ENCODE results near the gene AP3S1.
A peak's percentile ranks its signal among the peaks of the same experiment; 100 is the strongest.
"Not testable (repeated sequence)": the region's sequence is repeated elsewhere in the genome, so short reads cannot be mapped to it uniquely, and the experiment has no call there.

The AP3S1 gene

DNA sequence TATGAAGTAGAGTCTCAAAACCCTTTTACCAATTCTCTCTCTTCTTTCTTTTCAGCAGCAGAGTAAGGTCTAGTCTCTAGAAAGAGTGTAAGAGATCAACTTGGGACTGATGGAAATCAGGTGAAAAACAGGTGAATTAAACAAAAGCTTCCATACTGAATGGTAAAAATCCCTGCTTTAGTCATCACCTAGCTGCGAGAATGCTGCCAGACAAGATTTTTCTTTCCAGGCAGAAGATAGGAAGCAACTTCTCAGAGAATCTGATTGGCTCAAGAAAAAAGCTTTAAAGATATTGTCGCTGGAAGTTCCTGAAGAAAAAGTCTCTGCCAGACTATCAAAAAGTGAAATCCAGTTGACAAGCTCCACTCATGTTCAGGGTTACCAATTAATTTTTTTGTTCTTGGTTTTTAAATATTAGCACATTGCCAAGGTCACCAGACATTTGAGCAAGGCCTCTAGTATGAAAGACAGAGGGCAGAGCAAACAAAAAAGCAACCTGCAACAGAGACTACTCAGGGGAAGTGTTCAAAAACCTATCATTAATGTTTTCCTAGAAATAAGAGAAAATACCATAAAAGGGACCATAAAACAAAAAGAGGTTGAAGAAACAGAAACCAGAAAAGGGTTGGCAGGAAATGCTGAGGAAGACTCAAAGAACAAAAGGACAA lies 34.6 kb upstream of the AP3S1 start:
- no peak for DNase-seq (ENCODE audit: extremely low read depth, low read depth)
- TF ChIP-seq, protein P1, sequence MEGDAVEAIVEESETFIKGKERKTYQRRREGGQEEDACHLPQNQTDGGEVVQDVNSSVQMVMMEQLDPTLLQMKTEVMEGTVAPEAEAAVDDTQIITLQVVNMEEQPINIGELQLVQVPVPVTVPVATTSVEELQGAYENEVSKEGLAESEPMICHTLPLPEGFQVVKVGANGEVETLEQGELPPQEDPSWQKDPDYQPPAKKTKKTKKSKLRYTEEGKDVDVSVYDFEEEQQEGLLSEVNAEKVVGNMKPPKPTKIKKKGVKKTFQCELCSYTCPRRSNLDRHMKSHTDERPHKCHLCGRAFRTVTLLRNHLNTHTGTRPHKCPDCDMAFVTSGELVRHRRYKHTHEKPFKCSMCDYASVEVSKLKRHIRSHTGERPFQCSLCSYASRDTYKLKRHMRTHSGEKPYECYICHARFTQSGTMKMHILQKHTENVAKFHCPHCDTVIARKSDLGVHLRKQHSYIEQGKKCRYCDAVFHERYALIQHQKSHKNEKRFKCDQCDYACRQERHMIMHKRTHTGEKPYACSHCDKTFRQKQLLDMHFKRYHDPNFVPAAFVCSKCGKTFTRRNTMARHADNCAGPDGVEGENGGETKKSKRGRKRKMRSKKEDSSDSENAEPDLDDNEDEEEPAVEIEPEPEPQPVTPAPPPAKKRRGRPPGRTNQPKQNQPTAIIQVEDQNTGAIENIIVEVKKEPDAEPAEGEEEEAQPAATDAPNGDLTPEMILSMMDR (IDR thresholded peaks at IDR 0.05; ENCODE audit: low read depth, low read length): no peak

DNA sequence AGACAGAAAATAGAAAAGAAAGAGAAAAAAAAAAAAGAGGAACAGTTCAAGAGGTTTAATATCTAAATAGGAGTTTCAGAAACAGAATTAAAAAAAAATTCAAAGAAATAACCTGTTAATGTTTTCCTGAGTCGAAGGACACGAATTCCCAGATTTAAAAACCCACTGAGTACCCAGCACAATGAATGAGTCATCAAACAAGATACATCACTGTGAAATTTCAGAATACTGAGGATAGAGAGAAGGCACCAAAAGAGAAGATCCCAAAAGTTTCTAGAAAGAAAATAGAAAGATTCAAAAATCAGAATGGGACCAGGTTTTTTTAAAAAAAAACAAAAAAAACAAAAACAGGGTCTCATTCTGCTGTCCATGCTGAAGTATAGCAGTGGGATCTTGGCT lies 34.1 kb upstream of the AP3S1 start:
- TF ChIP-seq, protein P1 (IDR thresholded peaks at IDR 0.05; ENCODE audit: low read depth, low read length): no peak
- no peak for DNase-seq (ENCODE audit: extremely low read depth, low read depth)

DNA sequence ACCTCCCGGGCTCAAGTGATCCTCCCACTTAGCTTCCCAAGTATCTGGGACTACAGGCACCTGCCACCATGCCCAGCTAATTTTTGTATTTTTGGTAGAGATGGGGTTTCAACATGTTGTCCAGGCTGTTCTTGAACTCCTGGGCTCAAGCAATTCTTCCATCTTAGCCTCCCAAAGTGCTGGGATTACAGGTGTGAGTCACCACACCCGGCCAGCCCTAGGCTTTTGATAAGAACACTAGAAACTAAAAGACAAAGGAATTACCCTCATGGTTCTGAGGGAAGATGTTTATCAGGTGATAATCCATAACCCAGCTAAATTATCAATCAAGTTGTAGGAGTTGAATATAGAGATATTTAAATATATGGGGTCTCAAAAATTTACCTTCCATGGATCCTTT lies 33.7 kb upstream of the AP3S1 start:
- not testable (repeated sequence) for DNase-seq (ENCODE audit: extremely low read depth, low read depth)

DNA sequence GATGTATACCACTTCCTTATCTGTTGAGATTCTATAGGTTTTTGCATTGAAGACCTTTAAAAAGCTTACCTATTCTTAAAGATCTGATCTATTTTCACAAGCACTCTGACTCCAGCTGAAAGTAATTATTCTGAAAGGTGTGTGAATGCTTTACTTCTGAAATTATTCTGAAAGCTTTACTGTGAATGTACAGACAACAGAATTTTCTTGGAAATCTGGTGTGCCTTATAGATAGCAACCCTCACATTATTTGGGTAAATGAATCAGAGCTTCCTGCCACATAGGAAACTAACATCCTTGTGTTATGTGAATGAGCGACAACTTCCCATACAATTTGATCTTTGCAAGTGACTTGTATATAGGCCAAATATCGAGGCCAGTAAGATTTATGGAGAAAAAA lies 31.8 kb upstream of the AP3S1 start:
- no peak for DNase-seq (ENCODE audit: extremely low read depth, low read depth)
- TF ChIP-seq, protein P1 (IDR thresholded peaks at IDR 0.05; ENCODE audit: low read depth, low read length): no peak

DNA sequence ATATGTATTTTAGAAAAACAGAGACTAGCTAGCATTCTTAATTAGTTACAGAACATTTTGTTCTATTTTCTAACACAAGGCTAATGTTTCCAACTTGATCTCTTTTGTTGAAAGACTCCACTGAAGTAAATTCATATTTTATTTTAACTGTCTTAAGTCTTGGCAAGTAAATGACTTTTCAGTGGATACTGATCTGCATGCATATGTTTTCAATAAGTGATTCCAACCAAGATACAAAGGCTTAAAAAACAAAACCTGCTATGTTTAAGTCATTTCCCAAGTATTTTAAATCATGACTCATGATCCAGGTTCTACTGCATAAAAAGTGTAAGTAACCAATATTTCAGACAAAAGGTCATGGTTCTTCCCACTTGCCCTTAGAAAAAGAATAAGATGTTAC lies 31.0 kb upstream of the AP3S1 start:
- DNase-seq (ENCODE audit: extremely low read depth, low read depth): peak; percentile 48
- TF ChIP-seq, protein P1 (IDR thresholded peaks at IDR 0.05; ENCODE audit: low read depth, low read length): no peak

DNA sequence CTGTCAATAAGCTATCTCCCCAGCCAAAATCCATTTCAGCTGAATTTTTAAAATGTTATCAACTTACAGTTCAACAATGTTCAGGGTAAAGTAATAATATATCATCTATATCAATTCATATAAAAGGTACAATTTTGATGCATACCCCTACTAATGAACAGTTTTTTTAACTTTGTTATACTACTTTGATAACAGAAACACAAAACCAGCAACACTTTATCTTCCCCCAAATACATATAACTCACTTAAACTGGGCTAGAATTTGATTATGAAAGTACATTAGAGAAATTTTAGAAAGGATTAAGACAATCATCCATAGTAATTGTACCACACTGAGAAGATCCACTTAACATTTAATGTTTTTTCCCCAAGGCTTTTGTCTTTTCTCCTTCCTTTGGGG lies 30.3 kb upstream of the AP3S1 start:
- TF ChIP-seq, protein P1 (IDR thresholded peaks at IDR 0.05; ENCODE audit: low read depth, low read length): no peak
- DNase-seq (ENCODE audit: extremely low read depth, low read depth): no peak

DNA sequence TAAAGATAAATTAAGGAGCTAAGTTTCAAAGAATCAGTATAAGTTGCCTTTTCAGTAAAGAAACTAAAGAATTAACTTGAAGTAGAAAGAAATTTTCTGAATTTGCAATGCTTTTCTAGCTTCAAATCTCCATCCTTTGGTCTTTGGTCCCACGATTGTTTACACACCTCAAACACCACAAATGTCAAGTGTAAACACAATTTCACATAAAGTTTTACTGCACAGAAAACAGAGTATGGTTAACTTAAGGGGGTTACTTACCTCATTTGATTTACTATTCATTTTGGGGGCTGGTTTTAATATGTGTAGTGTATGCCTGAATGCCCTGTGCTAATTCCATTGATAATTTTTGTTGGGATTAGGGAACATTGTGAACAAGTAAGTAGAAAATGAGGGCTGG lies 29.4 kb upstream of the AP3S1 start:
- DNase-seq (ENCODE audit: extremely low read depth, low read depth): no peak
- TF ChIP-seq, protein P1 (IDR thresholded peaks at IDR 0.05; ENCODE audit: low read depth, low read length): no peak

DNA sequence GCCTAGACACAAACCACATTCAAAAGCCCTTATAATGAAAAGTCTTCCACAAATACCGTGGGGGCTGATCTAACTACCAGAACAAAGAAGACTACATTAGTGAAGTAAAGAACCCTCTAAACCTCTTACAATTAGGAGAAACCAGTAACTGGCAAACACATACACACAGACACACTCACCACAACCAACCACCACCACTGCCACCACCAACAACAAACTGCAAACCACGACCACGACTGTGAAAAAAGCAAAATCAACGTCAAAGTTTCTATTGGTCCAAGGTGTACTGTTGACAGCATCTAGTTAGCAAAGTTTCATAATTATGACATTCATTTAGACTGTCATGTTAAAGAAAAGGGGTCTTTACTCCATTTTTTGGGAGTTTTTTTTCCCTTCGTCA lies 28.0 kb upstream of the AP3S1 start:
- DNase-seq (ENCODE audit: extremely low read depth, low read depth): no peak
- TF ChIP-seq, protein P1 (IDR thresholded peaks at IDR 0.05; ENCODE audit: low read depth, low read length): no peak
